SK-N-SH (cell line): ENCODE data around the gene RLF.

Source experiments
- CTCF ChIP-seq: fragments of 200-600 bp; sonication (generic); IDR thresholded peaks from 2 replicates; pipeline ENCODE4 v1.6.1; 2017; ENCODE audit warnings: antibody characterized with exemption, mild to moderate bottlenecking, moderate library complexity
- GABPA ChIP-seq: IDR thresholded peaks from 2 replicates; pipeline ENCODE4 v1.4.0; 2012; ENCODE audit warnings: low read depth, mild to moderate bottlenecking
- JUND ChIP-seq: IDR thresholded peaks from 2 replicates; pipeline ENCODE4 v1.4.0; 2012
- MAX ChIP-seq: IDR thresholded peaks from 2 replicates; pipeline ENCODE4 v1.4.0; 2012; ENCODE audit warnings: low read depth
- NRF1 ChIP-seq: IDR thresholded peaks from 2 replicates; pipeline ENCODE4 v1.6.1; 2012; ENCODE audit warnings: low read depth, mild to moderate bottlenecking, low read length
- RCOR1 ChIP-seq: fragments of 150-350 bp; IDR thresholded peaks from 2 replicates; pipeline ENCODE4 v1.6.1; 2017; ENCODE audit warnings: antibody characterized with exemption, low read length
- TAF1 ChIP-seq: IDR thresholded peaks from 2 replicates; pipeline ENCODE4 v1.6.1; 2012; ENCODE audit warnings: low read depth, mild to moderate bottlenecking, low read length, moderate library complexity, borderline replicate concordance
- TCF12 ChIP-seq: IDR thresholded peaks from 2 replicates; pipeline ENCODE4 v1.4.0; 2012

GRCh38 chr1:40244138-40244744, 83.1 kb downstream of the RLF start:
- TF ChIP-seq TAF1, result no peak
- TF ChIP-seq JUND, result no peak
- no peak for TF ChIP-seq CTCF
- no peak for TF ChIP-seq NRF1
- TF ChIP-seq RCOR1, result no peak
- TF ChIP-seq TCF12, result no peak
- TF ChIP-seq GABPA, result no peak
- TF ChIP-seq MAX, result no peak
